M059J (cell line): ENCODE measurements around the gene LINGO4. TPM values are rescaled to one million over a fixed set of nuclear protein-coding genes. Genes with fewer than 3 reads are reported as not detected.
A peak's percentile ranks its signal among the peaks of the same experiment; 100 is the strongest.

Source experiments
- DNase-seq: peaks from one replicate; pipeline ENCODE4 v3.0.0-alpha.2; 2012; ENCODE audit warnings: low read depth
- total RNA-seq: library from RNA; depleted of rRNA; stranded (reverse); fragments of >200 nt; shearing (Covaris generic); gene quantifications from 2 replicates; pipeline ENCODE4 v1.2.3, GENCODE V29; 2014

LINGO4 gene
- total RNA-seq, 1 experiment from 2014 or later = not detected

DNA sequence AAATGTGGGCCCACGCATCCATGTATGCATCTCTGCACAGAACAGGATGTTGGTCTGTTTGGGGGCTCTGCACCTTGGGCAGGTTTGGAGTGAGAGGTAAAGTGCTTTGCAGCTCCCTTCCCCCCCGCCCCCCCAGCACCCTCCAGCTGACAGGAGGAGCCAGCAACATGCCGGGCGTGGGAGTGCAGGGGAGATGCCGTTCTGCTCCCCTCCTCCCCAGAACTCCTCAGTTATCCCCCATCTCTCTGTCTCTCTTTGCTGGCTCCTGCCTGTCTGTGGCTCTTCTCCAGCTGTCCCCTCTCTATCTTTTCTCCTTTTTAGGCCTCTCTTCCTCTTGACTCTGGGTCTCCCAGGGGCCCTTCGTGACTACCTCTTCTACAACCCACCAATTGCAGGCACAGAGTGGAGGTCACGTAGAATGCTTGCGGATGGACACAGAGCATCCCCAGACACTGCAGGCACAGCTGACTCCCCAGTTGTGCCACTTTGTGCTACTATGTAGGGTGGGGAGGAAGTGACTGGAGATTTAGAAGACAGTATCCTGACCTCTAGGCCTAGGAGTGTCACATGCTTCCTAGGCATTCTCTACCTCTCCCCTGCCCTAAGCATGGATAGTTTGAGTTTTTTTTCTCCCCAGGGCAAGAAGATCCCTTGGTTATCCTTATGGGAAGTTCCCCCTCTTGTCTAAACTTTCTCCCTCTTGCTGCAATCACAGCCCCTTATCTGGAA is 28.1 kb upstream of the LINGO4 start:
- DNase-seq = no peak

DNA sequence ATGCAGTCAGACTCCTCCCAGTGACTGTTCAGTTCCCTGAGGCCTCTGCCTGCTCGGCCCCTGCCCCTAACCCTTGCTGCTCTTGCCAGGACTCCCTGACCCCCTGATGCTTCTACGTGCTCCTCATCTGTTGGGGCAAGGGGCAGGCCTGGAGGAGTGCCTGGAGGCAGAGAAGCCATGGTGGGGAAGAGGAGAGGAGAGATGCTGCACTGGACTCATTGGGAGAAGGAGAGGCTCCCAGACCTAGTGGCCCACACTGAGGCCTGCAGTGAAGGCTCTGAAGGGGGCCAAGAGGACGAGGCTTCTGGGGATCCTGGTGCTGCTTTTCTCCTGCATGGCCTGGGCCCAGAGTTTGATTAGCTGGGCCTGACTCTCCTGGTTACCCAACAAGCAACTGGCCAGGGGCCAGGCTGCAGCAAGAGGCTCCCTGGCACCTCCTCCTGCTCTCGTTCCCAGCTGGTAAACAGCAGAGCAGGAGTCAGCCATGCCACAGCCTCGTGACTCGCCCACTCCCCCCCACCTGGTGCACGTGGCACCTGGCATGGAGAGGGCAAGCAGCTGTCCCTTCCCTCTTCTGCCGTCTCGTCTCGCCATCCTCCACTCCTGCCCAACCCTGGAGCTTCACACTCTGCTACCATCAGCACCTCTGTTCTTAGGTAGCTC is 27.2 kb upstream of the LINGO4 start:
- DNase-seq = peak; percentile 61

DNA sequence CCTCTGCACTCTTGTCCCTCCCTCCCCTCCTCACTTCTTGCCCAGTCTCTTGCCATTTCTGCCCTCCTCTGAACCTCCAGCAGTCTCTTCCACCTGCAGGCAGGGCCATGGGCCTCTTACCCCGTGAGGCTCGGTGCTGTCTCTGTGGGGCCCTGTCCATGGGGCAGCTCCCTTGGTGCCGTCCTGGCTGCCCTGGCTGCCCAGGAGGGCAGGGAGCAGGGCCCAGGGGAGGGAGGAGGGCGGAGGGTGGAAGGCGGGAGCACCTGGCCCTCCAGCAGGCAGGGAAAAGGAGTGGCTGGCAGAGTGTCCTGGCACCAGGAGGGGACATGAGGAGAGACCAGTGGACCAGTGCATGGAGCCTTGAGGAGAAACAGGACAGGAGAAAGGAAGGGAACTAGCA is 26.4 kb upstream of the LINGO4 start, which contains the start of gene RORC:
Gene RORC (minus strand): TSS at position 198 of the 400 bp plus-strand sequence. CDS start 38 bp downstream, at position 160.
- no peak for DNase-seq

DNA sequence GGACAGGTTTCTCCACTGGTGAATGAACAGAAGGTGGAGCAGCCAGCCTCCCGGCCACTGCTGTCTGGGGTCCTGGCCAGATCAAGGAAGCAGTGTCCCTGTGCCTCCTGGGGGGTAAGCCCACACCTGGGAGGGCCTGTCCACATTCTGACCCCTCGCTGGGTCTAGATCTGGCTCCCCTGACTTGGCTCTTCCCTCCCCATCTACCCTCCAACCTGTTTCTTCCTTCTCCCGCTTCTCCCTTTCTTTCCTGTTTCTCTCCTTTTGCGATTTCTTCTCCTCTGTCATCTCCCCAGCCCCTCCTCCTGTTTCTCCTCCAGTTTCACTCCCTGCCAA is 26.0 kb upstream of the LINGO4 start:
- DNase-seq = no peak

DNA sequence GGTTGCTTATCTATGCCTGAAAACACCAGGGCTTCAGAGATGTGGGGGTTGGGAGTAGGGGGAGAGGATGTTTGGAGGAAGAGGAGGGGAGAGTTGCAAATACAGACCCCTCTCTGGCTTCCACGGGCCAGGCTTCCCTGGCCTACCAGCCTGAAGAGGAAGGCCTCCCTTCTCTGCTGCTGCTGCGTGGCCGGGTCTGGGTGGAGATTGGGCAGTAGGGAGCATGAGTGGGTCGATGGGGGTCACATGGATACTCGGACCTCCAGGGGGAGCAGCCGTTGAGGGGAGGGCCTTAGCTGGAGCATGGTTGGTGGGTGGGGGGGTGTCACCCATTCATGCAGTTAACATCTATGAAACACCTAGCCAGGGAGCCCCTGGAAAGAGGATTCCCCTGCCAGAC is 24.8 kb upstream of the LINGO4 start:
- no peak for DNase-seq

DNA sequence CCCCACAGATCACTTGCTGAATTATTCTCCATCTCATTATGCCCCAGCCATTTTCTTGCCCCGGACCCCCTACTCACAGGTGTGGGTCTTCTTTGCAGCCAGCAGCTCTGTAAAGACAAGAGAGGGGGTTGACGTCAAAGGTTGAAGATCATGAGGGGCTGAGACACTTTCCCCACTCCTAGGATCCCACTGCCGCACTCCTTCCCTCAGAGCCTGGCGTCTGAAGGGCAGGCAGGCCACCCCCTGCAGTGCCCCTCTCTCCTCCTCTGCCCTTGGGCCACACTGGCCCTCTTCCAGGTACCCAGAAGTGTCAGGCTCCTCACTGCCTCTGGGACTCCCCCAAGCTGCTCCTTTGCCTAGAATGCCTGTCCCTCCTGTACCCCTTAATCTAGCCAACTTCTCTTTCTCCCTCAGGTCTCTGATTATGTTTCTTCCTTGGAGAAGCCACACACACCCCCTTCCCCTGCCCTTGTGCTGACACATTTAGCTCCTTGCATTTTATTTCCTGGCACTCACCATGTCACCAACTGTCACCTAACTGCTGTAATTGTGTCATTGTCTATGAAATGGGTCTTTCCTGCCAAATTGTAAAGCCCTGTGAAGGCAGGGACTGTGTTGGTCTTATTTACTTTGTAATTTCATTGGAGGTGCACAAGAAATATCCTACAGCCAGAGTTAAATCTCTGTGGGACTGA is 24.3 kb upstream of the LINGO4 start:
- DNase-seq = no peak

DNA sequence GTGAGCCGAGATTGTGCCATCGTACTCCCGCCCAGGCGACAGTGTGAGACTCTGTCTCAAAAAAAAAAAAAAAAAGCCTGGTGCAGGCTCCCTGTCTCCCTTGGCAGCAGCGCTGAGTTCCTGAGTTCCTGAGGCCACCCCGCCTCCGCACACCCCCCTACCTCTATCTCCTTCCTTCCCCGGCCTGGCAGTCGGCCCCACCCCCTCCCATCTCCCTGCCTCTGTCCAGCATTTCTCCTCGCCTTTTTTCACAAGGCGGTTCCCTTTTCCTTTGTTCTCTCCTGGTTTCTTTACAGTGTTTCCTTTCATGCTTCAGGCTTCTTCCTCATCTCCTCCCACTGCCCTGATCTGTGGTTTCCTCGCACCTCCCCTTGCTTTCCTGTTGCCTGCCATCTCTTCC is 23.7 kb upstream of the LINGO4 start:
- peak; percentile 74 for DNase-seq

DNA sequence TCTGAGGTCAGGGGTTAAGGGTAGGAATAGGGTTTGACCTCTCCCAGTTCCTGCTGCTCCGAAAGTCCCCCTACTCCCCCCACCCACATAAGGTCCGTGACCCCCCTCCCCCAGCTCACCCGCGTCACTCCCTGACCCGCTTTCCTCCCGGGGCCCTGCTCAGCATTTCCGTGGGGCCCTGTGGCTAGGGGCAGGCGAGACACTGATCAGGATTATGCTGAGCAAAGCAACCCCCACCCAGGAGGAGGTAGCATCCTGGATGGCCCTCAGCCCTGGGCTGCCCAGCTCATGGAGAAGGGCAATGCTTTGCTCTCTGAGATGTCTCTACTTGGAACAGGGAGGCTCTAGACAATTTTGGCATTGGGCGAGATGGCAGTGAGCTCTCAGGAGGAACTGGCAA is 22.6 kb upstream of the LINGO4 start:
- no peak for DNase-seq

DNA sequence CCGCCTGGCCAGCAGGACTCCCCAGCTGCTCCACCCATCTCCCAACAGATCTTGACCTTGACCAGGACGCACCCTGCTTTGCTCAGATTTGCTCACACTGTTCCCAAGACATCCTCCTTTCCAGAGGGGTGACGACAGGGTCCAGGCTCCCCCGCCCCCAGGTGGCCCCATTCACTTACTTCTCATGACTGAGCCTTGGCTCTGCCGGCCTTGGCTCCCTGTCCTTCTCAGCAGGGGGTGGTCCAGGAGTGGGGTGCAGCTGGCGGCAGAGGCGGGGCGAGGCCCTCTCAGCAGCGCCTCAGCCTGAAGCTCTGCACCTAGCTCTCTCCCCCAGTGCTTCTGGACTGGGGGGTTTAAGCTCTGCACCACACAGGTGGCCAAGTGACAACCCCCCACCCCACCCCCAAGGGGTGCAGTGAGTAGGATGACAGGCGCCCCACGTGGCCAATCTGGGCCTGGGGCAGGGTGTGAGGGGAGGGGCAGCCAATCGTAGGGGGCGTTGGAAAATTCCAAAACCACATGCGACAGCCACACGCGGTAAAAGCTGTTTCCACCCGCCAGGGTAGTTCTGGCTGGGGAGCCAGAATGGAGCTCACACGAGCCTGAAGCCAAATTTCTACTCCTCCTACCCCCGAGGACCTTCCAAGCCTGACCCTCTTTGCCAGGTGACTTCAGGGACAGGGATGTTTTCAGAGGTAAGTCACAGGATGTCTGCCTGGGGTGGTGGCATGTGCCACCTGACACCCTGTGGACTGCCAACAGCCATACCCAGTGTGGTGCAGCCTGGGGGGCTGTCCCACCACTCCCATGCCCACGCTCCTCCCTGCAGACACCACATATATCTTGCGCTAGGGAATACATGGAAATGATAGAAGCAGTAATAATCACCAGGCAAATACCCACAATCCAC is 20.8 kb upstream of the LINGO4 start:
- DNase-seq = no peak

DNA sequence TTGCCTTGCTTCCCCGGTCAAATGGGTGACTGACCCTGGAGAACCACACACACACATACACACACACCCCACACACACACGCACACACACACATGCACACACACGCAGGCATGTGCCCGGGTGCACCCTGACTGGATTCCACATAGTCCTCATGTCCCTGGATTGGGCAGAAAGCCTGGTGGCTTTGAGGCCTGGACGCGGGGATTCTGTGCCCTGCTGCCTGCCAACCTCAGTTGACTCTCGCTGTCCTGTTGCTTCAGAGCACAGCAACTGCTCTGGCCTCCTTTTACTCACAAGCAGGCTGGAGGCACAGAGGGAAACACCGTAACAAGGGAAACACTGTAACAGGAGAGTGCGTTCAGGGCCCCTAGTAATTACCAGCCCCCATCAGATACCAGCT is 20.0 kb upstream of the LINGO4 start:
- no peak for DNase-seq

DNA sequence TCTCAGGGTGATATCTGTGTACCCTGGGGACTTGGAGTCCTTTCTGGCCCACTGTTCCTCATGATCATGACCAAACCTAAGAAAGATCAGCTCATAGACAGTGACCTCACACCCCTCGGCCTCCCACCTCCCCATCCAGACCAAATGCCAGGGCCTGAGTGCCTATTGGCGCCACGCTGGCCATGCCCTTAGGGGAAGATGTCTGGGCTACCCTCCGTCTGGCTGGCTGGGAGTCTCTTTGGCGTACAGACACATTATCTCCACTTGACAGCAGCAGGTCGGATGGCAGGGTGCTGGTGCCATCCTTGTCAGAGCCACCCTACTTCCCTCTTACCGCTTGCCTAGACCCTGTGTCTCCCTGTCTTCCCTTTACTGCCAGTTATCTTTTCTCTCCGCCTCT is 18.0 kb upstream of the LINGO4 start:
- no peak for DNase-seq

DNA sequence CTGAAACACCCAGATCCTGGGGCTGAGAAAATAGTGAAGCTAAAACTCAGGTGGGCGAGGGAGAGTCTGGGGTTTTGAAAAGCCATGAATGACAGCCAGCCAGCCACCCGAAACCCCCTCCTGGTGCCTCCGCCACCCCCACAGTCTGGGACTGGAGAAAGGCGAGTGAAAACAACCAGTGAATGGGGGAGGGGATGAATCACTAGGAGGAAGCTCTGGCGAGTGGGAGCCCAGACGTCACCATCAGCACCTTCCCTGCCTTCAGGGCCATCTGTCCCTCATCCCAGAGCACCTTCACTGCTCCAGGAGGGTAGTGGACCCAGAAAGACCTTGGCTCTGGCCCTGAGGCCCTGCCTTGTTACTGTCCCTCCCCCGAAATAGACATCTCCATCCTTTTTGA is 17.2 kb upstream of the LINGO4 start:
- no peak for DNase-seq

DNA sequence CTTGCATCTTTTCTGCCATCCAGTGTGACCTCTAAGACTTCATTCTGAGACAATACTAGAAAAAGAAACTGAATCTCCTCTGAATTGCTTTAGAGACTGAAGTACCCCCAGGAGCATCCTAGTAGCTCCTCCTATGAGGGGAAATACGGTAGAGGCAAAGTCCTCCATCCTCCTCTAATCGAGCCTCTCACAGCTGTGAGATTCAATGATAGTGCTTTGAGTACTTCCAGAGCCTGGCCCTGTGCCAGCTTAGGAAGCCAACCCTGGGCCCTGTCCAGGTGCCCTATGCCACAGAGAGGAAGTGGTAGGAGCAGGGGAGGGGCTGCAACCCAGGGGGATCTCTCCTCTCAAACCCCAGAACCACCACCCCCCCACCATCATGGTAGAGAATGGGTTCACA is 15.7 kb upstream of the LINGO4 start:
- peak; percentile 28 for DNase-seq

DNA sequence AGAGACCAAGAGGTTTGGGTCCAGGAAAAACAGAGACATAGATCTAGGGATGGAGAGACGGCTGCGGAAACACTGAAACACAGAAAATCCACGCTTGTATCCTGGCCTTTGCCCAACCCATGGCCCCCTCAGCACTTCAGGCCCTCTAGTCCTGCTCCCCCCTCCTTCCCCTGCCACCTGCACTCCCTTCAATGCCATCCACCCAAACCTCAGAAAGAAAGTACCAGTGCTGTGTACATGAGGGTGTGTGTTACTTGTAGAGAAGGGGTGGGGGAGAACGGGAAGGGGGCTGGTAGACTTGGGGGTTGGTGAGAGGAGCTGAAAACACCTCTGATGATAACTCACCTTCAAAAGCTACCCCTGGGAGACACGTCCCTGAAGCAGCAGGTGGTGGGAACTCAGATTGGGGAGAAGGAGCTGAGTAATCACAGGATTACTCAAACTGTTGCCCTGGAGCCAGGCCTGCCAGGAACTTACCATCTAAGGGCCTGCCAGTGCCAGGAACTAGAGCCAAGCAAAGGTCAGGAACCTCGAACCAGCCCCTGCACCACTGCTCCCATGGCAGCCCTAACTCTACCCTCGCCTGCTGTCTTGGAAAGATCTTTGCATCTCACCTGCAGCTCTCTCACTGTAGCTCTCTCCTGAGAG is 14.9 kb upstream of the LINGO4 start:
- peak; percentile 61 for DNase-seq

DNA sequence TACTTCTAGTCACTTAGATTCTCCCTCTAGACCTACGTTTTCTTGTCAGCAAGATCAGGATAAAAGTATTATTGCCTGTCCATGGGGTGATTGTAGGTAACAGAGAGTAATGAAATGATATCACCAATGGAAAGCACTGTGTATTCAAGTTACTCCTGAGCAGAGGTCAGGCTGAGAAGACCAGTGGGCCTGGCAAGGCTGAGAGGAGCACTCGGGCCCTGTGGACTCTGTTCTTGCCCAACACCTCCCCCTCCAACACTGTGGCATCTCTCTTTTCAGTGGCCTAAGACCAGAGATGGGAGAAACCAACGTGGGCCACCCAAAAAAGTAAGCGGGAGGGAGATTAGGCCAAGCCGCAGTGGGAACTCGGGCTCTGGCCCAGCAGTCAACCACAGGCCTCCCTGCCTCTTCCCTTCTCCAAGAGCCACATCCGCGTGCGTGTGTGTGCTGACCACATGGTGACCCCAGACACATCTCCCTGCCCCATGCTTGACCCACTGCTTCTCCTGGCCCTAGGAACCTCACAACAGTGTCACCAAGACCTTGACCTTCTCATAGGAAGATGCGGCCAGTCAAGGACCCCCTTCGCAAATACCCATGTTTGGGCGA is 14.1 kb upstream of the LINGO4 start:
- no peak for DNase-seq

DNA sequence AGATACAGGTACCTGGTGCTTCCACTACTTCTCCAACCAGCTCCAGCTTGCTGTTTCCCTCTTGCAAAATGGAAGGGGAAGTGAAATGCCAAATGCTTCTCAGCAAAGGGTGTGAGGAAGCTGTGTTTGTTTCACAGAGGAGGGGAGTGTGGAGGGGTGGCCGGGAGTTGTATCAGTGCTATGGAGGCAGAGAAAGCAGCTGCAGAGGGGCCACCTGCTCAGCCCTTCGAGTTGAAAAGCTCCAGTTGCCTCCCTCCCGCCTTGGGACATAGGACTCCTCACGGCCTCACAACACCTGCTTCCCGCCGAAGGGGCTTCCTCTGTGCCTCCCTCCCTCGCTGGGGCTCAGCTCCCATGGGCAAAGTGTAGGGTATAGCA is 12.1 kb upstream of the LINGO4 start:
- no peak for DNase-seq

DNA sequence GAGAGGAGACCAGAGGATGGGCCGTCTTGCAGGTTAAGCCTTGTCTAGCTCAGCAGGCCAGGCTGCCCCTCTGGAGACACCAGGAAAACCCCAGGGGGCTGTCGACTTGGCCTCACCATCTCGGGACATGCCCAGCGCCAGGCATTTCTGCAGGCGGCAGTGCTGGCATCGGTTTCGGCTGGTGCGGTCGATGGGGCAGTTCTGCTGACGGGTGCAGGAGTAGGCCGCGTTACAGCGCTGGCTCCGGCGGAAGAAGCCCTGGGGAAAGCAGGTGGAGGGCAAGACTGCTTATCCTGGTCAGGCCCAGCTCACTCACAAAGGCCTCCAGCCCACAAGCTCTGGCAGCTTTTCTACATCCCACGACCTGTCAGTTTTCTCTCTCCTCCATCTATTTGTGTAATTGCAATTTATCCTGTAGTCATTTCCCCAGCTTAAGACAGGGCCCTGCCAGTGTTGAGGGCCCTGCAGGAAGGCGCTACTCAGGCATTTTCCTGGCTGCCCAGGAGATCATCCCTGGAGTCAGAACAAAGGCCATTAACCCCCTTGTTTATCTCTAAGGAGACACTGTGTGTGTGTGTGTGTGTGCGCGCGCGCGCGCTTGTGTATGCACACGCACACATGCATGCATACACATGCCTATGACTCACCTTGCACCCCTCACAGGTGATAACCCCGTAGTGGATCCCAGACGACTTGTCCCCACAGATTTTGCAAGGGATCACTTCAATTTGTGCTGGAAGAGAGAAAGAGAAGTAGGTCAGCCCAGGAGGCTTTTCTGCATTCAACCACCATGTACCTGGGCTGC is 11.5 kb upstream of the LINGO4 start:
- no peak for DNase-seq

DNA sequence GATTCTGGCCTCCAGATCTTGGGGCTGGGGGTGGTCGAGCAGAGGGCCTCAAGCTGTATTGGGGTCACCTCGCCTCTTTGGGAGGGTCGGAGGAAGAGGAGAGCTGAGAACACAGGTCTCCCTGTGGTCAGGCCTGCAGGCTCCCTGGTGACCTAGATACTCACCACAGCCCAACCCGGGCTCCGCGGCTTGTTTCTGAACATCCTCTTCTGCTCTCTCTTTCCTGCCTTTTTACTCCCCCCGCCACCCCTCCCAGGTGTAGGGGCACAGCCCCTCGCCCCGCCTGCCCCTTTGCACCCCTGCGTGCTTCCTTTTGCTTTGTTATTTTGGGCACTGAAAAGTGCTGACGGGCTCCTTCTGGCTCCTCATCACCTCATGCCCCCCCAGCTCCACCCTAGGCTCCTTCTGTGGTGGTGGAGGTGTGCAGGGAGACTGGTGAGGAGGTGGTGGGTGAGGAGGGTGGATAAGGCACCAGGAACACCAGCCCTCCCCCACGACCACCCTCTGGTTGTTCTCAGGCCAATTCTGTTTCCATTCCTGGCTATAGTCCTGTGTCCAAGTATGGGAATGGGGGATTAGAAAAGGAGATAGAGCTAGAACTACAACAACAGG is 10.6 kb upstream of the LINGO4 start:
- DNase-seq = no peak

DNA sequence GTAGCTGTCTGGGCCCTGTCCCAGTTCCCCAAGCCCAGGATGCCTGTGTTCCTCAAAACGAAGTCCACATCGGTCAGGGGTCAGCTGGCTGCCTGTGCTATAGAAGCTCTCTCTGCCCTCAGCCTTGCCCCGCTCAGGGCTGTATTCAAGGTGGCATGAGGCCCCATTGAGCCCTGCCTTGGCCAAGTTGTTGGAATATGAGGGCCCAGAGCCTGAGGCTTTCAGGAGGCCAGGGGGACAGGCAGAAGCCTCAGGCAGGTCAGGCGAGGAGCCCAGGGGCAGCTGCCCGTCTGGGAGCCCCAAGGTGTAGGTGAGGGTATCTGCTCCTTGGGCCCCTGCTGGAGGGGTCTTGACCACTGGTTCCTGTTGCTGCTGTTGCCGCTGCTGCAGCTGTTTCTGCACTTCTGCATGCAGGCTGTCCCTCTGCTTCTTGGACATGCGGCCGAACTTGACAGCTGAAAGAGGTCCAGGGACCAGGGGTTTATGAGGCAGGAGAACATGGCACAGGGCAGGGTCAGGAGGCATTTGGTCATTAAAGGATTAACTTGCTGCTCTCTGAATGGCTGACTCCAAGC is 9.8 kb upstream of the LINGO4 start:
- no peak for DNase-seq
